Progenitor cell of endocrine pancreas (in vitro differentiated cells): Measurements from ENCODE around the gene LTBP1. TPM values are rescaled to one million over a fixed set of nuclear protein-coding genes. Genes with fewer than 3 reads are reported as not detected.

ENCODE experiments used
- DNase-seq: peaks from one replicate; pipeline ENCODE4 v3.0.0; 2021; ENCODE audit warnings: low spot score; ENCODE audit not compliant: unreplicated experiment
- H3K27ac Mint-ChIP-seq: 2 replicates; pipeline ENCODE4 v1.8.0; 2021; ENCODE audit warnings: mild to moderate bottlenecking, moderate library complexity, mixed read lengths
- H3K27me3 Mint-ChIP-seq: 2 replicates; pipeline ENCODE4 v1.8.0; 2021; ENCODE audit warnings: mixed read lengths
- H3K36me3 Mint-ChIP-seq: 2 replicates; pipeline ENCODE4 v1.8.0; 2022; ENCODE audit warnings: mixed read lengths; ENCODE audit not compliant: insufficient read depth
- H3K4me1 Mint-ChIP-seq: 2 replicates; pipeline ENCODE4 v1.8.0; 2021; ENCODE audit warnings: low read depth, mixed read lengths
- H3K4me3 Mint-ChIP-seq: 2 replicates; pipeline ENCODE4 v1.8.0; 2021; ENCODE audit warnings: low read depth, mild to moderate bottlenecking, moderate library complexity, mixed read lengths
- H3K9me3 Mint-ChIP-seq: 2 replicates; pipeline ENCODE4 v1.8.0; 2021; ENCODE audit warnings: low read depth, mixed read lengths
- CTCF ChIP-seq: fragments of 200-600 bp; sonication (generic); IDR thresholded peaks from one replicate; pipeline ENCODE4 v1.5.0; 2021; ENCODE audit warnings: antibody characterized with exemption, mild to moderate bottlenecking; ENCODE audit not compliant: unreplicated experiment
- total RNA-seq: library from RNA; stranded (reverse); gene quantifications from 2 replicates; pipeline ENCODE4 v1.2.1, GENCODE V29; 2021

The LTBP1 gene
- total RNA-seq, 1 donor from 2014 or later = 63.0 TPM

- no peaks in the 10 kb centered on the region for H3K27me3 Mint-ChIP-seq
- H3K9me3 Mint-ChIP-seq = no peaks in the 10 kb centered on the region
- peaks cover 11% of the 10 kb centered on the region for H3K4me1 Mint-ChIP-seq
- TF ChIP-seq CTCF = no peak
- H3K4me3 Mint-ChIP-seq = no peak overlapping the region
- no peaks in the 10 kb centered on the region for H3K36me3 Mint-ChIP-seq
- DNase-seq = no peak
- no peak overlapping the region for H3K27ac Mint-ChIP-seq
Measured at GRCh38 chr2:32941944-32942690, 4.6 kb upstream of the LTBP1 start.

- no peaks in the 10 kb centered on the region for H3K27me3 Mint-ChIP-seq
- H3K4me1 Mint-ChIP-seq = peaks cover 9% of the 10 kb centered on the region
- no peaks in the 10 kb centered on the region for H3K36me3 Mint-ChIP-seq
- no peak overlapping the region for H3K4me3 Mint-ChIP-seq
- no peak for DNase-seq
- H3K9me3 Mint-ChIP-seq = no peaks in the 10 kb centered on the region
- TF ChIP-seq CTCF = no peak
- no peak overlapping the region for H3K27ac Mint-ChIP-seq
Measured at GRCh38 chr2:32942793-32943485, 3.8 kb upstream of the LTBP1 start.

GRCh38 chr2:32945286-32945685 lies 1.5 kb upstream of the LTBP1 start:
- Mint-ChIP-seq H3K27me3 (no peaks in the 10 kb centered on the region), H3K27ac (peak overlapping the region; percentile 60), H3K4me1 (peaks cover 8% of the 10 kb centered on the region), H3K36me3 (peaks cover 4% of the 10 kb centered on the region), H3K9me3 (no peaks in the 10 kb centered on the region), H3K4me3 (no peak overlapping the region)
- TF ChIP-seq CTCF = no peak
- DNase-seq = no peak

- Mint-ChIP-seq H3K4me3 (no peak overlapping the region), H3K36me3 (peaks cover 4% of the 10 kb centered on the region), H3K9me3 (no peaks in the 10 kb centered on the region), H3K27me3 (no peaks in the 10 kb centered on the region), H3K4me1 (peaks cover 8% of the 10 kb centered on the region), H3K27ac (no peak overlapping the region)
- TF ChIP-seq CTCF = no peak
- DNase-seq = peak; percentile 51
Measured at GRCh38 chr2:32947076-32947483, 327 bp downstream of the LTBP1 start.

- Mint-ChIP-seq H3K27me3 (no peaks in the 10 kb centered on the region), H3K4me1 (peaks cover 8% of the 10 kb centered on the region), H3K36me3 (peaks cover 5% of the 10 kb centered on the region), H3K9me3 (no peaks in the 10 kb centered on the region), H3K4me3 (peak overlapping the region; percentile 74), H3K27ac (peak overlapping the region; percentile 94)
- no peak for TF ChIP-seq CTCF
- DNase-seq = peak; percentile 56
Measured at GRCh38 chr2:32947484-32948143, 861 bp downstream of the LTBP1 start.
